Pancreas (tissue), 10 donors: ENCODE measurements around the gene DRICH1. TPM values are rescaled to one million over a fixed set of nuclear protein-coding genes. Genes with fewer than 3 reads are reported as not detected.
A peak's percentile ranks its signal among the peaks of the same experiment; 100 is the strongest.
"Not testable (repeated sequence)": the region's sequence is repeated elsewhere in the genome, so short reads cannot be mapped to it uniquely, and the experiment has no call there.

ENCODE experiments used
- ATAC-seq, 4 donors: fragments of 200-7000 bp; cut with Tn5 transposase; one replicate each; pipeline versions ENCODE4 v1.8.0 to v1.9.1; 2020; ENCODE audit warnings: mild to moderate bottlenecking in 4 of 4, moderate library complexity in 4 of 4
- DNase-seq, 6 donors: peaks; one replicate each; pipeline ENCODE4 v3.0.0-alpha.2; 2020
- FAIRE-seq: peaks from 2 replicates; lab custom pipeline; 2012; peaks lifted over from hg19 to GRCh38; lab: Jason Lieb, UNC
- H3K27ac ChIP-seq, 4 donors: fragments of 200-600 bp; sonication (generic); 1 replicate in 3 of 4; 2 replicates in 1 of 4; pipeline versions ENCODE4 v1.5.0 to v1.8.0; 2020
- H3K27me3 ChIP-seq, 4 donors: fragments of 200-600 bp; one replicate each; pipeline ENCODE4 v1.8.0; 2021
- H3K36me3 ChIP-seq, 3 donors: fragments of 200-600 bp; sonication (generic) in 1 of 3; one replicate each; pipeline versions ENCODE4 v1.5.0 to v1.8.0; 2020 to 2021
- H3K4me1 ChIP-seq, 3 donors: fragments of 200-600 bp; one replicate each; pipeline ENCODE4 v1.8.0; 2021
- H3K4me3 ChIP-seq, 4 donors: fragments of 200-600 bp; sonication (generic) in 2 of 4; one replicate each; pipeline versions ENCODE4 v1.5.0 to v1.8.0; 2020 to 2021
- H3K9me3 ChIP-seq, 4 donors: fragments of 200-600 bp; one replicate each; pipeline ENCODE4 v1.8.0; 2021
- CTCF ChIP-seq, 4 donors: fragments of 200-600 bp; sonication (generic) in 3 of 4; IDR thresholded peaks; one replicate each; pipeline versions ENCODE4 v1.5.0 to v1.8.0; 2021; ENCODE audit warnings: antibody characterized with exemption in 4 of 4
- WGBS, 2 donors: extraction: QIAGEN DNeasy Blood & Tissue Kit; methylation state at CpG; one replicate each; pipeline ENCODE4 v1.1.7; 2013; 5-methylcytosine and 5-hydroxymethylcytosine counted together
- intact Hi-C, 3 donors: fragments of 100-400 bp; cut with DNase I; formaldehyde crosslinking; loops; one replicate each; pipeline versions ENCODE4 v1.11.1 to v1.14.2; 2022
- polyA plus RNA-seq, 2 donors: library from polyadenylated mRNA; stranded (reverse); fragments of 200-250 nt; gene quantifications; one replicate each; pipeline ENCODE4 v1.2.3, GENCODE V29; 2013
- total RNA-seq, 6 donors: library from RNA; stranded (reverse); fragmentation: NEBNext Ultra II Directional in 4 of 6; extraction: Animal tissue kit (Norgen Biotek cat#: 25700) in 4 of 6; gene quantifications; one replicate each; pipeline versions ENCODE4 v1.2.1 to v1.2.4, GENCODE V29; 2021 to 2023
- donor health status: healthy with polysubstance abuse.
- donor health status: DM: no; HTN: no; CAD: no; lungs with moderate emphysema.
- donor health status: DM: no; HTN: no; CAD: no.
- donor health status: control.
- donor health status: control.
- donor health status: Bipolar disorder and iron deficiency.
- donor health status: DM: yes; HTN: yes; CAD: no.
- donor health status: DM: no; HTN: no; CAD: no.
- donor health status: DM: no; HTN: no; CAD: no.
- donor health status: DM: yes; HTN: yes; CAD: no.

DRICH1 gene
- total and polyA plus RNA-seq, 8 donors: 0.18 to 3.2 (median 0.71) TPM; not detected in 1

DNA sequence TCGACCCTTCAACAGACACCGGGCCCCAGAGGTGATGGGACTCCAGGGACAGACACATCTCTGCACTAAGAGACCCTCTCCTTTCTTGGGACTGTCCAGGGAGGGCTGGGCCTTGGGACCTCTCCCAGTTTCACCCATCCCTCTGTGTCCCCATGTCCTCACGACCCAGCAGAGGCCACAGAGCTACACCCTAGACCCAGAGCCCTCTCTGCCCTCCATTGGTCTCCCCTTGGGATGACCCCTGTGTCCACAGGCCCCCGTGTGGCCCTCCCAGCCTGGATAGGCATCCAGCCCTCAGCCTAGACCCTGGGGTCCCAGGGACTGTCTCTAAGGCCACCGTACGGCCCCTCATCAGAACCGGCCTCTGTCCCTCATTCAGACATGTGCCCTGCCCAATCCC, 7.5 kb upstream of the DRICH1 start:
- Histone ChIP-seq H3K27me3 (no peaks in the 10 kb centered on the region), H3K9me3 (no peaks in the 10 kb centered on the region), H3K36me3 (no peaks in the 10 kb centered on the region), H3K27ac (no peak overlapping the region), H3K4me1 (no peaks in the 10 kb centered on the region), H3K4me3 (no peak overlapping the region)
- DNase-seq (no peak), FAIRE-seq (no peak), ATAC-seq (no peak)
- intact Hi-C loops: no loop called here
- TF ChIP-seq CTCF (IDR thresholded peaks at IDR 0.05): no peak
- WGBS, 2 donors: 80 to 84% methylated on average over 7 of the region's 7 CpGs

GRCh38 chr22:23638611-23639010, 6.5 kb upstream of the DRICH1 start:
- Histone ChIP-seq H3K36me3 (no peaks in the 10 kb centered on the region), H3K27me3 (no peaks in the 10 kb centered on the region), H3K4me3 (no peak overlapping the region), H3K9me3 (no peaks in the 10 kb centered on the region), H3K27ac (no peak overlapping the region), H3K4me1 (no peaks in the 10 kb centered on the region)
- TF ChIP-seq CTCF (IDR thresholded peaks at IDR 0.05): no peak
- DNase-seq (no peak), FAIRE-seq (no peak), ATAC-seq (no peak)
- intact Hi-C loops: no loop called here
- 91 to 92% methylated on average over 11 to 12 of the region's 12 CpGs for WGBS, 2 donors

- 85 to 92% methylated on average over 8 of the region's 8 CpGs for WGBS, 2 donors
- FAIRE-seq, H3K27me3 ChIP-seq, DNase-seq, H3K36me3 ChIP-seq, H3K27ac ChIP-seq, H3K4me1 ChIP-seq, H3K9me3 ChIP-seq, H3K4me3 ChIP-seq, ATAC-seq, intact Hi-C loops: not testable (repeated sequence)
These were observed 3.2 kb upstream of the DRICH1 start for GRCh38 chr22:23635291-23635690.

DNA sequence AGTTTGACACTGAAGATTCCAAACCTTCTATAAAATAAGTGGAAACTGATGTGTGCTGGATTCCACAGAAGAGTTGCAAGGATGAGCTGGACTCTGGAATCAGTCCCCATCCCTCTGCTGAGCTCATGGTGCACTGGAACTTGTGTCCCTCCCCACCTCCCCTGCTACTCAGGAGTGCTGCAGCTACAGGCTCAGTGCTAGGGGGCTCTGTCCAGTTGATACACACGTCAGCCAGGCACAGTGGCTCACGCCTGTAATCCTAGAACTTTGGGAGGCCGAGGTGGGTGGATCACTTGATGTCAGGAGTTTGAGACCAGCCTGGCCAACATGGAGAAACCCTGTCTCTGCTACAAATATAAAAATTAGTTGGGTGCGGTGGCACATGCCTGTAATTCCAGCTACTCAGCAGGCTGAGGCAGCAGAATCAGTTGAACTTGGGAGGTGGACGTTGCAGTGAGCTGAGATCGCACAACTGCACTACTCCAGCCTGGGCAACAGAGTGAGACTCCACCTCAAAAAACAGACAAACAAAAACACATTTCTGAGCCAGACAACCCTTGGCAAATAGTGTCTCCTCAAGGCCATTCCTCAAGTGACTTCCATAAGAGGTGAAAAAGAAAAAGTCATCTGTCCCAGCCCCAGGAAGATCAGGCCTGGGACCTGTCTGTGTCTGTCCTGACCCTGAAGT, 3.9 kb downstream of the DRICH1 start:
- H3K9me3 ChIP-seq, DNase-seq, H3K36me3 ChIP-seq, H3K27ac ChIP-seq, ATAC-seq, H3K4me3 ChIP-seq, H3K27me3 ChIP-seq, FAIRE-seq, intact Hi-C loops, H3K4me1 ChIP-seq: not testable (repeated sequence)
- WGBS, 2 donors: 65 to 80% methylated on average over 6 of the region's 6 CpGs

DNA sequence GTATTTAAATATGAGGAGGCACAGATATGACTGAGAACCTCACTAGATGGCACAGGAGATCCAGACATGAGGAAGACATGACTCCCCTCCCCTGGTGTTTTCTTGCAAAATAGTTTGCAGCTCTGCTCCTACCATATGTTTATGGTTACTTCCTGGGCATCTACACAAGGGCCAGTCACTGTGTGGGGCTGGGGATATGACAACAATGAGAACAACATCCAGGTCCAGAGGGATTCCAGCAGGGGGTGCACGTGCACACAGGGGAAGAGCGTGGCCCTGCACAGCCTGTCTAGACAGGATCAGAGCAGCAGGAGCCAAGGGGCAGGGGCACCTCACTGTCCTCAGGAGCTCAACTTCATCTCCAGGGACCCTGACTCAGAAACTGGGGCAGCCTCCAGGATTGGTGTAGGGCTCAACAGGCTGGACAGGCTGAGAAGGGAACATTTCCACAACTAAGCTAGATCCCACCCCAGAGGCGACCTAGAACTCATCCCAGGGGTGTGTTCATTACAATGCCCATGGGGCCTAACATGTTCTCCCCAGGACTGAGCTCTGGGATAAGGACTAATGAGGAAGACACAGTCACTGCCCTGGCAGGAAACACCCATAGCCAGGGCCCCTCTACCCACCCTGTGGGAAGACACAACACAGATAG, 4.6 kb downstream of the DRICH1 start:
- H3K4me1 ChIP-seq, H3K36me3 ChIP-seq, H3K4me3 ChIP-seq, H3K27ac ChIP-seq, intact Hi-C loops, H3K27me3 ChIP-seq, H3K9me3 ChIP-seq, FAIRE-seq: not testable (repeated sequence)
- WGBS, 2 donors: 59 to 70% methylated on average over 3 of the region's 3 CpGs
- DNase-seq: peak in 5 of 6 donors; percentile 26 to 73 (median 34)
- peak in 3 of 4 donors; percentile 79 to 93 (median 92) for ATAC-seq

- H3K9me3 ChIP-seq: no peaks in the 10 kb centered on the region
- intact Hi-C loops: no loop called here
- TF ChIP-seq CTCF (IDR thresholded peaks at IDR 0.05): no peak
- no peak overlapping the region for H3K4me3 ChIP-seq
- H3K4me1 ChIP-seq: no peaks in the 10 kb centered on the region
- 63 to 75% methylated on average over 2 of the region's 2 CpGs for WGBS, 2 donors
- ATAC-seq: no peak
- H3K36me3 ChIP-seq: no peaks in the 10 kb centered on the region
- no peak for DNase-seq
- no peak overlapping the region for H3K27ac ChIP-seq
- no peak for FAIRE-seq
- no peaks in the 10 kb centered on the region for H3K27me3 ChIP-seq
These were observed 5.7 kb downstream of the DRICH1 start for GRCh38 chr22:23626286-23626975.
